Skin of body (tissue), 2 donors: ENCODE measurements around the gene ARMC9. TPM values are rescaled to one million over a fixed set of nuclear protein-coding genes. Genes with fewer than 3 reads are reported as not detected.
"Not testable (repeated sequence)": the region's sequence is repeated elsewhere in the genome, so short reads cannot be mapped to it uniquely, and the experiment has no call there.

ENCODE experiments used
- DNase-seq: peaks from one replicate; lab custom pipeline; 2025; lab: John Stamatoyannopoulos, UW
- total RNA-seq: library from RNA; depleted of rRNA; stranded (reverse); fragments of >200 nt; gene quantifications from one replicate; pipeline ENCODE4 v1.2.3, GENCODE V29; 2014

The ARMC9 gene
- total RNA-seq, 1 donor from 2014 or later = 8.8 TPM

- no peak for DNase-seq
These were observed 198.8 kb downstream of the ARMC9 start for GRCh38 chr2:231397011-231397927.

- DNase-seq = no peak
These were observed 199.5 kb downstream of the ARMC9 start for GRCh38 chr2:231397928-231398294.

- DNase-seq = no peak
These were observed 200.2 kb downstream of the ARMC9 start for GRCh38 chr2:231398585-231398984.

- no peak for DNase-seq
These were observed 200.8 kb downstream of the ARMC9 start for GRCh38 chr2:231399046-231399852.

GRCh38 chr2:231399853-231400680, 201.6 kb downstream of the ARMC9 start:
- peak; percentile 18 for DNase-seq

GRCh38 chr2:231400681-231401080, 202.2 kb downstream of the ARMC9 start:
- DNase-seq = not testable (repeated sequence)

GRCh38 chr2:231401101-231401500, 202.7 kb downstream of the ARMC9 start:
- DNase-seq = not testable (repeated sequence)

- not testable (repeated sequence) for DNase-seq
These were observed 205.2 kb downstream of the ARMC9 start for GRCh38 chr2:231403421-231404182.

GRCh38 chr2:231404183-231404578, 205.8 kb downstream of the ARMC9 start:
- not testable (repeated sequence) for DNase-seq

- DNase-seq = not testable (repeated sequence)
These were observed 207.4 kb downstream of the ARMC9 start for GRCh38 chr2:231405601-231406367.

GRCh38 chr2:231407686-231408085, 209.3 kb downstream of the ARMC9 start:
- not testable (repeated sequence) for DNase-seq

GRCh38 chr2:231408304-231408703, 209.9 kb downstream of the ARMC9 start:
- not testable (repeated sequence) for DNase-seq

- no peak for DNase-seq
These were observed 211.3 kb downstream of the ARMC9 start for GRCh38 chr2:231409776-231410175.

GRCh38 chr2:231410293-231411004, 212.0 kb downstream of the ARMC9 start:
- DNase-seq = no peak

- no peak for DNase-seq
These were observed 212.8 kb downstream of the ARMC9 start for GRCh38 chr2:231411237-231411636.

GRCh38 chr2:231411831-231412617, 213.6 kb downstream of the ARMC9 start:
- peak; percentile 37 for DNase-seq

GRCh38 chr2:231412618-231412963, 214.2 kb downstream of the ARMC9 start:
- no peak for DNase-seq

GRCh38 chr2:231413456-231413855, 215.0 kb downstream of the ARMC9 start:
- no peak for DNase-seq
